ENCODE data around the gene ZNF546.

- TF ChIP-seq, protein P1, sequence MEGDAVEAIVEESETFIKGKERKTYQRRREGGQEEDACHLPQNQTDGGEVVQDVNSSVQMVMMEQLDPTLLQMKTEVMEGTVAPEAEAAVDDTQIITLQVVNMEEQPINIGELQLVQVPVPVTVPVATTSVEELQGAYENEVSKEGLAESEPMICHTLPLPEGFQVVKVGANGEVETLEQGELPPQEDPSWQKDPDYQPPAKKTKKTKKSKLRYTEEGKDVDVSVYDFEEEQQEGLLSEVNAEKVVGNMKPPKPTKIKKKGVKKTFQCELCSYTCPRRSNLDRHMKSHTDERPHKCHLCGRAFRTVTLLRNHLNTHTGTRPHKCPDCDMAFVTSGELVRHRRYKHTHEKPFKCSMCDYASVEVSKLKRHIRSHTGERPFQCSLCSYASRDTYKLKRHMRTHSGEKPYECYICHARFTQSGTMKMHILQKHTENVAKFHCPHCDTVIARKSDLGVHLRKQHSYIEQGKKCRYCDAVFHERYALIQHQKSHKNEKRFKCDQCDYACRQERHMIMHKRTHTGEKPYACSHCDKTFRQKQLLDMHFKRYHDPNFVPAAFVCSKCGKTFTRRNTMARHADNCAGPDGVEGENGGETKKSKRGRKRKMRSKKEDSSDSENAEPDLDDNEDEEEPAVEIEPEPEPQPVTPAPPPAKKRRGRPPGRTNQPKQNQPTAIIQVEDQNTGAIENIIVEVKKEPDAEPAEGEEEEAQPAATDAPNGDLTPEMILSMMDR (IDR thresholded peaks at IDR 0.05) = no peak
- TF ChIP-seq POLR2A (IDR thresholded peaks at IDR 0.05) = no peak
Observed at GRCh38 chr19:39983695-39984300, 13.1 kb upstream of the ZNF546 start.
